NCI-H345 treated with DMSO at 0.1 percent for 48 hours (cell line): ENCODE results near the gene CASP9.
"Not testable (repeated sequence)": the region's sequence is repeated elsewhere in the genome, so short reads cannot be mapped to it uniquely, and the experiment has no call there.

Experiments used
- DNase-seq: peaks from one replicate; lab custom pipeline; 2025; ENCODE audit not compliant: unreplicated experiment; lab: John Stamatoyannopoulos, UW

The CASP9 gene

DNA sequence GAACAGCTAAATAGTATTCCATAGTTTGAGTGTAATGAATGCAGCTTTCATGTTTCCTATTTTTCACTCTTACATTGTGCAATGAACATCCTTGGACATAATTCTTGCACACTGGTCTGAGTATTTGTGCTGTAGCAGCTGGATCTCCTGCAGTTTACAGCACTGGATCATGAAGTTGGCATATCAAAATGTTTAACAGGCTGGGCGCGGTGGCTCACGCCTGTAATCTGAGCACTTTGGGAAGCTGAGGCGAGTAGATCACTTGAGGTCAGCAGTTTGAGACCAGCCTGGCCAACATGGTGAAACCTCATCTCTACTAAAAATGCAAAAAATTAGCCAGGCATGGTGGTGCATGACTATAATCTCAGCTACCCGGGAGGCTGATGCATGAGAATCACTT is 52.9 kb downstream of the CASP9 start:
- DNase-seq: not testable (repeated sequence)

DNA sequence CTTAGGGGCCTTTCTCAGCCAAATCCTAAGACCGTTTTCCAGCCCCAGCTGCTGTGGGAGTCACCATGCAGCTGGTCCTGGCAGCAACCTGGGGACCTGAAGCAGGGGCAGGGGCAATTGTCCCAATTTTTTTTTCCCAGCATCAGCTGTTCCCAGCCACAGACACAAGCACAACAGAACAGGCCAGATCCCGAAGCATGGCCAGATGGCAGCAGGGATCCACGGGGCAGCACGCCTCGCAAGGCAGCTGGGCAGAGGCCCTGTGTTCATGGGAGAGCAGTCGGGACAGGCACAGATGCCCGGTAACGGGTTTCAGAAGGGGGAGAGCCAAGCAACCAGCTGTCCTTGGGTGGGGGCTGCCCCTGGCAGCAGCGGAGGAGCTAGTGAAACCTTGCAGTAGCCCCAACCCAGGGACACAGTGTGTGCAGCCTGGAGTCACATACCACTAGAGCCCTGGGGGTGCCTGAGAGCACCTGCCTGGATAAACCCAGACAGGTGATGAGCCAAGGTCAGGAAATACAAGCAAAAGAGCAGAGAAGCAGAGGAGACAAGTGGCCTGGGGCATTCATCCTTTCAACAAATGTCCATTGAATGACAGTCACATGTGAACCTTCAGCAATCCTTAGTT is 54.1 kb downstream of the CASP9 start:
- not testable (repeated sequence) for DNase-seq

DNA sequence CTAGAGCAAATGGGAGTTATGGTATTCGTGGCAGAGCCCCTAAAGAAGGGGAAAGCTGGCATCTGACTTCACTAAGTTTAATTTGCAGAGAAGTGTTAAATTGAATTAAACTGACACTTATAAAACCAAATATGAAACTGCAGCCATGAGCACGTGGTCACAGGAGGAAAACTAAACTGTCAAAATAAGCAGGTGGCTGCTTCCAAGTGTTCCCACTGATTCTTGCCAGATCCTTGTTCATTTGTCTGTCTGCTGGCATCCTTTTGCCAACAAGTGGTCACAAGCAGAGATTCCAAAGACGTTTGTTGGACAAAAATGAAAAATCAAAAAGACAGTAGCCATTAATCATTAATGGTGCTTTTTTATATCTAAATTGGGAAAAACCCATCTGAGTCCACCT is 54.7 kb downstream of the CASP9 start:
- DNase-seq: no peak

DNA sequence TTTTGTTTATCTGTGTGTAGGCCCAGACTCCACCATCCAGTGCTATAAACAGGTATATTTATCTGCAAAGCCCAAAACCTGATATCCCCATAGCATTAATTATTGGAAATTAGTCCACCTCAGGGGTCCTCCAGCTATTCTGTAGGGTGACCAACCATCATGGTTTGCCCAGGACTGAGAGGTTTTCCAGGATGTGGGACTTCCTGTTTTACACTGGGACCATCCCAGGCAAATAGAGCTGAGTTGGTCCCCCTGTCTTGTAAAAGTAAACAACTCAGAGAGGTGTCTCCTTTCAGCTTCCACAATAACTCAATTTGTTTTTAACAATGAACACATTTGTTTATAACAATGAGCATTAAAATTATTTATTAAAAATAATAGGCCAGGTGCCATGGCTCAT is 55.9 kb downstream of the CASP9 start:
- no peak for DNase-seq

DNA sequence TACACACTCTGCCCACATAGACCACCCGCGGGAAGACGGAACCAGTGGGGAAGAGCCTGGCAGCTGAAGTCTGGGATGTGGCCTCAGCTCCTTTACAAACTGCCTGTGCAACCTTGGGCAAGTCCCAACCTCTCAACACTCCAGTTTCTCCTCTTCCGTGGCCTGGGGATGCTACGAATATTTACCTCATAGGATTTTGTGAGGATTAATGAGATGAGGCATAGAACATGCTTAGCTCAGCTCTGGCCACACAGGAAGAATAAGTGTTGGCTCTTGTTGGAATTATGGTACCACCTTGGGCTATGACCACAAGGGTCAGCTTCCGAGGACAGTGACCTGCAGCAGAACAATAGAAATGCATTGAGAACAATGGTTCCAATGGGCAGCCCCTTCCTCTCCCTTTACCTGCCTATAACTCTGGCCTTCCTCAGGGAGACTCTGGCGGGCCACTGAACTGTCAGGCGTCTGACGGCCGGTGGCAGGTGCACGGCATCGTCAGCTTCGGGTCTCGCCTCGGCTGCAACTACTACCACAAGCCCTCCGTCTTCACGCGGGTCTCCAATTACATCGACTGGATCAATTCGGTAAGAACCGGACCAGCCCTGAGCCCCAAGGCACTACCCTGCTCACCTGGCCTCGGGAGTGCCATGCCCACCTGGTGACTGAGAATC is 56.9 kb downstream of the CASP9 start:
- not testable (repeated sequence) for DNase-seq

DNA sequence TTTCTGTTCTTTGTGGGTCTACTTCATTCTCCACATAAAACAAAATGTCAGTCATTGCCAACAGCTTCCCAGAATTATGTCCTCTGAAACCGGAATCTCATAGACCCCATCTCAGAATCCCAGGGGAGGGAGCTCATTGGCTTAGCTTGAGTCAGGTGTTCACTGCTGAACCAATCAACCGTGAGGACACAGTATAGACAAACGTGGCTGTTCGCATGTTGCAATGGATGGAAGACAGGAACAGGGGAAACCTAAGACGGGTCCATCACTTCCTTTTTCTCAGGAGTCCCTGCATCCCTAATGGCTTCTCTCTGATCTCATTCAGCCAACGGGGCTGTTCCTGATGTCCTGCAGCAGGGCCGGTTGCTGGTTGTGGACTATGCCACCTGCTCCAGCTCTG is 58.3 kb downstream of the CASP9 start:
- DNase-seq: no peak

DNA sequence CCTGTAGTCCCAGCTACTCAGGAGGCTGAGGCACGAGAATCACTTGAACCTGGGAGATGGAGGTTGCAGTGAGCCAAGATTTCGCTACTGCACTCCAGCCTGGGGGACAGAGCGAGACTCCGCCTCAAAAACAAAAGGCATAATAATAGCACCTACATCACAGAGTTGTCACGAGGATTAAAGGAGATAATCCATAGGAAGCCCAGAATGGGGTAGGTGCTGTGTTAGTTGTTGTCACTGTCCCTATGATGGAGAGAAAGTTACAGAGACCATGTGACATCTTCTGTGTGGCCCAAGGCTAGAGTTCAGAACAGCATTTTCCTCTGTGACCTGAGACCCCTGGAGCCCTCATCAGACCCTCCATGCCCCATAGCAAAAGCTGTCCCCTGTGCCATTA is 60.1 kb downstream of the CASP9 start:
- DNase-seq: not testable (repeated sequence)

DNA sequence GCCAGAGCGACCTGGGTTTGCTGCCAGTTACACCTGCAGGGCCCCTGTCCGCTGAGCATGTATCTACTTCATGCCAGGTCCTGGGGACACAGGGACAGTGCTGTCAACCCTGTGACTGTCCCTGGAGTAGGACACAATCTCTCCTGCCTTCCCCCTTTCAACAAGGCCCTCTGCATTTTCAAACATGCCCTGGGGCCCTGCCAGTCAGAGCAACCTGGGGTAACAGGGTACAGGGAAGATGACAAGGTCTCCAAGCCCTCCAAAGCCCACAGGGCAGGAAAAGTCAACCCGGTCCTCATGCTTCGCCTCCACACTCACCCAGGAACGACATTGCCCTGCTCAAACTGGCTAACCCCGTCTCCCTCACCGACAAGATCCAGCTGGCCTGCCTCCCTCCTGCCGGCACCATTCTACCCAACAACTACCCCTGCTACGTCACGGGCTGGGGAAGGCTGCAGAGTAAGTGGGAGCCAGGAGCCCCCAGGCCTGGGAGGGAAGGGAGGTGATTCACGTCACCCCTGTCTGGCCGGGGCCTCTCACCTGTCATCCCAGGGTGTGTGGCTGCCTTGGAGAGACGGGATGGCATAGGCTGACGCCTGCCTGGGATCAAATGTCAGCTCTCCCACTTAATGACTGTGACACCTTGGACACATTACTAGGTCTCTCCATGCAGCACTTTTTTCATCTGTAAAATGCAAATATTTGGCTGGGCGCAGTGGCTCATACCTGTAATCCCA is 60.8 kb downstream of the CASP9 start:
- not testable (repeated sequence) for DNase-seq

DNA sequence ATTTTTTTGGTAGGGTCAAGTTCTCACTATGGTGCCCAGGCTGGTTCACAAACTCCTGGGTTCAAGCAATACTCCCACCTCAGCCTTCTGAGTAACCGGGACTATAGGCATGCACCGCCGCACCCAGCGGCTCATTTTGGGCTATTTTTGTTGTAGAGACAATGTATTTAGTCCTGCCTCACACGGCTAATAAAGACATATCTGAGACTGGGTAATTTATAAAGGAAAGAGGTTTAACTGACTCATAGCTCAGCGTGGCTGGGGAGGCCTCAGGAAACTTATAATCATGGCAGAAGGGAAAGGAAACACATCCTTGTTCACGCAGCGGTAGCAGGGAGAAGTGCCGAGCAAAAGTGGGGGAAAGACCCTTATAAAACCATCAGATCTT is 63.3 kb downstream of the CASP9 start:
- DNase-seq: no peak

DNA sequence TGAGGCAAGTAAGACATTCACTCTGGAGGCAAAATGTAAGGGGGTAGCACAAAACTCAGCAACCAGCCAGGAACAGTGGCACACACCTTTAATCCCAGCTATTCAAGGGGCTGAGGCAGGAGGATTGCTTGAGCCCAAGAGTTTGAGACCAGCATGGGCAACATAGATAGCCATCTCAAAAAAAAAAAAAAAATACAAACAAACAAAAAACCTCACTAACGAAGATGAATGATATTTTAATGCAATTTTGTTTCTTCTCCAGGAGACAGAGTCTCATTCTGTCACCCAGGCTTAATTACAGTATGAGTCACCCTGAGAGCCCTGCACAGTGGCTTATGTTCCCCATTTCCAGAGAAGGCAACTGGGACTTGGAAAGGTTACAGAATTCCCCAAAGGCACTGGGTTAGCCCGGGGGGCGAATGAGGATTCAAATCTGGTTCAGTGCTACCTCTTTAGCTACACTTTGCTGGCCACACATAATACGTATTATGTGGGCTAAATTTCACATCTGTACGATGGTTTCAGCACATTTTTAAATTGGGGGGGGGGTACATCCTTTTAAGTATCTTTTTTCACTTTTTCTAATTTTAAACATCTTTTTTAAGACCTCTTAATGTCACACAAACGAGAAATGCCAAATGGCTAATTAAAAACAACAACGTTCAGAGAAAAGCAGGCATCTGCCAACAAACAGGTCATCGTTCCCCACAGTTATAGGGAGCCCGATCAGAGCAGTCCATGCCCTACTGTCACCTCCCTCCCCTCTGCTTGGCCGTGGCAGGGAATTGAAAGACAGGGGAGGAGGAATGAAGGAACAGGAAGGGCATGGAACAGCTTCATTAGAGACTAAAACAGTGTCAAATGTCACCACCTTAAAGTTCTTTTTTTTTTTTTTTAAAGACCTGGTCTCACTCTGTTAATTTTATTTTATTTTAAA is 64.0 kb downstream of the CASP9 start:
- no peak for DNase-seq

DNA sequence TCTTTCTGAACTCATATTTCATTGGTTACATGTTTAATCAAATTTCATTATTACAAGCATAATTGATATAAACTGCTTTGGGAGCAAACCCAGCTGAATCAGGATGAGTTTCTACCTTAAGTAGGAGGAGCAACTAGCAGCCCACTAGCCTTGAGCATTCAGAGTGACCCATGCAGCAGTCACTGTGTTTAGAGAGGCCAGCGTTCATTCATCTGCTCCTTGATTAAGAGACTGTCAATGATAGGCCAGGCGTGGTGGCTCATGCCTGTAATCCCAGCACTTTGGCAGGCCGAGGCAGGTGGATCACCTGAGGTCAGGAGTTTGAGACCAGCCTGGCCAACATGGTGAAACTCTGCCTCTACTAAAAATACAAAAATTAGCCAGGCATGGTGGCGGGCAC is 65.6 kb downstream of the CASP9 start:
- not testable (repeated sequence) for DNase-seq

DNA sequence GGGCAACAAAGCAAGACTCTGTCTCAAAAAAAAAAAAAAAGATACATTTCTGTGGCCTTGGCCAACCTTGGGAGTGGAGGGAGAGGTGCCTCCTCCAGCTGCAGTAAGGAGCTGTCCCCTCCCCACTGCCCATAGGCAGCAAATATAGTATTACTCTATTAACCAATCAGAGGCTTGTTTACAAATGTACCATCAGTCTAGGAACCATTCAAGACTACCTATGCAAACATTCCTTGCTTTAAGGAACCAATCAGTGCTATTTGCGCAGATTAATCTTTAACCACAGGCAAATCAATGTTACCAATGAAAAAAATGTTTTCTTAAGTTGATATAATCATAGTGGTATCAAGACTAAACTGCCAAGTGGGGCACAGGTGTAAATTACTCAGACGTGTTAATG is 66.4 kb downstream of the CASP9 start:
- no peak for DNase-seq

DNA sequence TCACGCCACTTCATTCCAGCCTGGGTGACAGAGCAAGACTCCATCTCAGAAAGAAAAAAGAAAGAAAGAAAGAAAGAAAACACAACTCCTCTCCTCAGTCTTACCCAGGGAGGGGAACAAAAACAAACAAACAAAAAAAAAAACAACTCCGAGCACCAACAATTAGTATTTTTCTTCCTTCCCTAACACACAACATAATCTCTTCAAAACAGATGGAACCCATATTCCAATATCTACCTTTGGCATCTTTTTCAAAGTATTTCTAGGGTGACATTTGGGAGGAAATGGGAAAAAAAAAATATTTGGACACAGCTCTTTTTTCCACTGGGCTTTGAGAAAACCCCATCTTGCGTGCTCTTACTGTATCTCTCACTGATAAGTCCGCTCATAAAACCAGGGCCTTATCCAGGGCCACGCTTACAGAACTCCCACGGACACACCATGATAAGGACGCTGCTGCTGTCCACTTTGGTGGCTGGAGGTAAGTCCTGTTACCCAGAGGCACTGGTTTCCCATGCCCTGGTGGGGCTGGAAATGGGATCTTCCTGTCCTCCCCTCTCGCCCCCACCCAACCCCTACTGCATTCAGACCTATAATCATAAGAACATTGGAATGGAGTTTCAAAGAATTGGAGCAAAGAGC is 67.6 kb downstream of the CASP9 start, which contains the start of gene CELA2A:
TSS of gene CELA2A (plus strand) at position 420 of the 642 bp plus-strand sequence. CDS start at position 442, 22 bp downstream.
- DNase-seq: no peak

DNA sequence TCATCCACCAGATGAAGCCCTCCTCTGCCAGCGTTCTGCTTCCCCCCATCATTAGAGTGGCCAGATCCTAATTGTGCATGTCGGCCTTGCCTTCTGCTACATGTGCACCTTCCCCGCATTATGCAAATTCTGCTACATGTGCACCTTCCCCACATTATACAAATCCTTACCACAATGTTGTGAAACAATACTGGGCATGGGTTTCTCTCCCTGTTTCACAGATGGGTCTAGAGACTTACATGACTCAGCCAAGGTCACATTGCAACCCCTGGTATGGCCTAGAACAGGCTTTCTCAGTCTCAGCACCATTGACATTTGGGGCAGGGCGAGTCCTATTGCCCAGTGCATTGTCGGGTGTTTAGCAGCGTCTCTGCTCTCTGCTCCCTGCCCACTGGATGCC is 68.5 kb downstream of the CASP9 start:
- no peak for DNase-seq

DNA sequence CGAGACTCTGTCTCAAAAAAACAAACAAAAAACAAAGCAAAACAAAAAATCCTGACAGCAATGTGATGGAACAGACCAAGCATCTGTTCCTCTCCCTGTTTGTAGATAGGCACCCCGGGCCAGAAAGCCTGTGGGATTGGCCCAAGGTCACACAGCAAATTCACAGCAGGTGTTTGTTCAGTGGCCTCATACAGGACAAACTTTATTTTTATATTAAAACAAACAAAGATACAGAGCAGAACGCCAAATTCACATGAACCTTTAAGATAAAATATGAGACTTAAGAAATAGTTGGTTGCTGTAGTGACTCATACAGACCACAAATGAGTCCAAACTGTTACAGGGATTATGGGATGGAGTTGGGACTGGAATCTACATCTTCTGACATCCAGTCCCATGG is 69.8 kb downstream of the CASP9 start:
- no peak for DNase-seq

DNA sequence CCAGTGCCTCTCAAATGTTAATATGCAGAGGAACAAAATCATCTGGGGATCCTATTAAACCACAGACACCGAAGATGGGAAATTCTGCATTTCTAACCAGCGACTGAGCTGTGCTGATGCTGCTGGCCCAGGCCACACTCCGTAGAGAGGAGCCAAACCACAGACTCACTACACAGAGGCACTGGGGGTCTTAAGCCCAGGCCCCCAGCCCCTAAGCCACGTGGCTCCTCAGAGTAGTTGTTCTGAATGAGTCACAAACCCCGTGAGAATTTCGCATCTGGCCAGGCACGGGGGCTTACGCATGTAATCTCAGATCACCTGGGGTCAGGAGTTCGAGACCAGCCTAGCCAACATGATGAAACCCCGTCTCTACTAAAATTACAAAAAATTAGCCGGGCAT is 70.3 kb downstream of the CASP9 start:
- no peak for DNase-seq

DNA sequence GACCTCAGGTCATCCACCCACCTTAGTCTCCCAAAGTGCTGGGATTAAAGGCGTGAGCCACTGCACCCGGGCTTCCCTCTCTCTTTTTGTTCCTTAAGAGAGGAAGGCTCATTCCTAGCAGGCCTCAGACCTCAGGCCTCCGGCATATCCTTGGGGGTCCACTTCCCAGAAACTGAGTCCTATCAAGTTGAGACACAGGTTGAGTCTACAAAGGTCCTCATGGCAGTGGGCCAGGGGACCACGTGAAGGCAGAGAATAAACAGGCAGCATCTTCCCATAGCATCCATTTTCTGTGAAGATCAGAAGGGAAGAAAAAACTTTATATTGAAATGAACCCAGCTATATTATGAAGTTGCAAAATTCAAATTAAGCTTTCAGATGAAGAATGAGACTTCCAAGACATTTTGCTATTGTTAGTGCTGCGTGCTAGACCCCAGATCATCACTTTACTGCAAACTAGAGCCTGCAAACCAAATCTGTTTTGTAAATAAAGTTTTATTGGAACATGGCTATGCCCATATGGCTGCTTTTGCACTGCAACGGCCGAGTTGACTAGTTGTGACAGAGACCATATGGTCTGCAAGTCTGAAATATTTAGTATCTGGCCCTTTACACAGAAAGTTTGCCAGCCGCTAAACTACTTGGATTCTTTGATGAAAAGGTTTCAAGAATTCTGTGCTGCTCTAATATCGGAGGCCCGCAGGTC is 71.0 kb downstream of the CASP9 start:
- DNase-seq: no peak

DNA sequence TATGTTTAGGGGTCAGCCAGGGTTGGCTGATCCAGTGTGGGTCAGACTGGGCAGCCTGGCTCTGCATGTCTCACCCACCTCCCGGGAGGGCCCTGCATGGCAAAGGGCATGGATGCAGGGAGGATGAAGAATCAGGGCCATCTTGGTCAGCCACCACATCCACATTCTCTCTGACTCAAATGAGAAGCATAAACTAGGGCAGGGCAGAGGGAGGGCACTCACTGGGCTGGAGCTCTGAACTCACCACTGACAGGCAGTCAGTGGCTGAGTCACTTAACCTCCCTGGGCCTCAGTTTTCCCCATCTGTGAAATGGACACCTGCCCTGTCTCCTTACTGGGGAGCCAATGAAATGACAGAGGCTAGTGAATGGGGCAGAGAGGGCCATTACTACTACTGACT is 71.8 kb downstream of the CASP9 start:
- DNase-seq: no peak

DNA sequence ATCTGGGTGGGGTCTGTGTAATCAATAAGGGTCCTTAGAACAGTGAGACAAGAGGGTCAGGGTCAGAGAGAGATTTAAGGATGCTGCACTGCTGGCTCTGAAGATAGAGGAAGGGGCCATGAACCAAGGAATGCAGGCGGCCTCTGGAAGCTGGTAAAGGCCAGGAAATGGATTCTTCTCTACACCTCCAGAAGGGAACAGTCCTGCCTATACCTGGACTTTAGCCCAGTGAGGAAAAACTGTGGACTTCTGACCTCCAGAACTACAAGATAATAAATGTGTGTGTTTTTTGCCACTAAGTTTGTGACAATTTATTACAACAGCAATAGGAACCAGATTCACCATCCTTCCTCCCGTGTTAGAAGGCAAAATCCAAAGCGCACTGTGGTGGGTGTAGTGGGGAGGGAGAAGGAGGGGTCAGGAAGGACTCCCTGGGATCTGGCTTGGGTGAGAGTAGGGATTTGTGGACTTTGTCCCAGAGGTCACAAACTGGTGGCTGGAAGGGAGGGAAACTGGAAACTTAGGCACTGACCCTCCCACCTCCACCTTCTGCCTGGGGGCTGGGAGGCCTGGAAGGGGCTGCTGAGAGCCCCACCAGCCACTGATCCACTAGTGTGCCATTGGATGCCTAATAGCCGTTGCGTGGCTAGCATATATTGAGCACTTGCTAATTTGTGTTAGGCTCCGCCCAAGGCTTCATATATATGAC is 72.8 kb downstream of the CASP9 start:
- DNase-seq: no peak
